WTC11 (cell line): ENCODE measurements around the gene SLC24A3. TPM values are rescaled to one million over a fixed set of nuclear protein-coding genes. Genes with fewer than 3 reads are reported as not detected.

ENCODE experiments used
- ATAC-seq: fragments of 200-7000 bp; cut with Tn5 transposase; 2 replicates; pipeline ENCODE4 v1.10.0; 2021; ENCODE audit warnings: mild to moderate bottlenecking, moderate library complexity
- CTCF ChIA-PET: fragments of 300-600 bp; sonication (Branson Sonifier 250); formaldehyde crosslinking; loops from one replicate; lab custom pipeline; 2021; ENCODE audit warnings: antibody characterized with exemption; lab: Charles Lee
- POLR2A ChIA-PET: fragments of 350-600 bp; sonication (Branson Sonifier 250); formaldehyde crosslinking; loops from one replicate; lab custom pipeline; 2021; ENCODE audit warnings: antibody characterized with exemption; lab: Charles Lee
- DNase-seq: peaks from one replicate; pipeline ENCODE4 v3.0.0; 2021; ENCODE audit warnings: low spot score
- H3K27ac Mint-ChIP-seq: 2 replicates; pipeline ENCODE4 v1.8.0; 2021; ENCODE audit warnings: mixed read lengths
- H3K27me3 Mint-ChIP-seq: 2 replicates; pipeline ENCODE4 v1.8.0; 2021; ENCODE audit warnings: low read depth, mild to moderate bottlenecking, moderate library complexity, mixed read lengths
- H3K36me3 Mint-ChIP-seq: 2 replicates; pipeline ENCODE4 v1.8.0; 2021; ENCODE audit warnings: mixed read lengths
- H3K4me1 Mint-ChIP-seq: 2 replicates; pipeline ENCODE4 v1.8.0; 2022; ENCODE audit warnings: mixed read lengths
- H3K4me3 Mint-ChIP-seq: 2 replicates; pipeline ENCODE4 v1.8.0; 2021; ENCODE audit warnings: mild to moderate bottlenecking, moderate library complexity, mixed read lengths
- H3K9me3 Mint-ChIP-seq: 2 replicates; pipeline ENCODE4 v1.8.0; 2021; ENCODE audit warnings: mixed read lengths
- ATF1 ChIP-seq: sonication (generic); formaldehyde crosslinking; IDR thresholded peaks from 2 replicates; pipeline ENCODE4 v1.8.1; 2023; ENCODE audit warnings: mild to moderate bottlenecking, moderate library complexity, missing genetic modification reagents
- CREB1 ChIP-seq: sonication (generic); formaldehyde crosslinking; IDR thresholded peaks from 2 replicates; pipeline ENCODE4 v1.8.0; 2023; ENCODE audit warnings: mild to moderate bottlenecking, missing genetic modification reagents
- E2F5 ChIP-seq: sonication (generic); formaldehyde crosslinking; IDR thresholded peaks from 2 replicates; pipeline ENCODE4 v1.8.1; 2022; ENCODE audit warnings: mild to moderate bottlenecking, moderate library complexity, missing genetic modification reagents
- ELF4 ChIP-seq: sonication (generic); formaldehyde crosslinking; IDR thresholded peaks from 2 replicates; pipeline ENCODE4 v1.8.1; 2022; ENCODE audit warnings: low read depth, mild to moderate bottlenecking, moderate library complexity, missing genetic modification reagents
- FOXJ3 ChIP-seq: sonication (generic); formaldehyde crosslinking; IDR thresholded peaks from 2 replicates; pipeline ENCODE4 v1.9.0; 2021; ENCODE audit warnings: missing genetic modification reagents, mild to moderate bottlenecking, borderline replicate concordance
- FOXK1 ChIP-seq: sonication (generic); formaldehyde crosslinking; IDR thresholded peaks from 2 replicates; pipeline ENCODE4 v1.8.0; 2022; ENCODE audit warnings: mild to moderate bottlenecking, moderate library complexity, missing genetic modification reagents
- GRHL2 ChIP-seq: fragments of 250-450 bp; sonication (Bioruptor Pico); IDR thresholded peaks from 2 replicates; pipeline ENCODE4 v1.8.0; 2022; ENCODE audit warnings: mild to moderate bottlenecking, moderate library complexity; ENCODE audit not compliant: insufficient replicate concordance, severe bottlenecking
- GTF2I ChIP-seq: fragments of 250-450 bp; sonication (Bioruptor Pico); conservative IDR thresholded peaks from 2 replicates; pipeline ENCODE4 v1.4.0; 2021; ENCODE audit warnings: mild to moderate bottlenecking
- MAX ChIP-seq: sonication (generic); formaldehyde crosslinking; IDR thresholded peaks from 2 replicates; pipeline ENCODE4 v1.8.0; 2022; ENCODE audit warnings: mild to moderate bottlenecking, missing genetic modification reagents
- MXD4 ChIP-seq: fragments of 250-450 bp; sonication (Bioruptor Pico); IDR thresholded peaks from 2 replicates; pipeline ENCODE4 v1.8.0; 2021; ENCODE audit warnings: mild to moderate bottlenecking, moderate library complexity, borderline replicate concordance
- NFE2L1 ChIP-seq: sonication (generic); formaldehyde crosslinking; IDR thresholded peaks from 2 replicates; pipeline ENCODE4 v1.8.1; 2023; ENCODE audit warnings: missing genetic modification reagents
- OVOL2 ChIP-seq: fragments of 250-450 bp; sonication (Bioruptor Pico); IDR thresholded peaks from 2 replicates; pipeline ENCODE4 v1.9.0; 2021; ENCODE audit warnings: mild to moderate bottlenecking, borderline replicate concordance
- SMAD4 ChIP-seq: sonication (generic); formaldehyde crosslinking; IDR thresholded peaks from 2 replicates; pipeline ENCODE4 v1.8.0; 2022; ENCODE audit warnings: mild to moderate bottlenecking, missing genetic modification reagents
- TCF7 ChIP-seq: sonication (generic); formaldehyde crosslinking; IDR thresholded peaks from 2 replicates; pipeline ENCODE4 v1.8.0; 2022; ENCODE audit warnings: mild to moderate bottlenecking, low read depth, missing genetic modification reagents, moderate library complexity
- TEAD1 ChIP-seq: sonication (generic); formaldehyde crosslinking; IDR thresholded peaks from 2 replicates; pipeline ENCODE4 v1.8.0; 2022; ENCODE audit warnings: mild to moderate bottlenecking, missing genetic modification reagents
- TP53 ChIP-seq: sonication (generic); formaldehyde crosslinking; IDR thresholded peaks from 2 replicates; pipeline ENCODE4 v1.8.1; 2023; ENCODE audit warnings: mild to moderate bottlenecking, missing genetic modification reagents
- USF1 ChIP-seq: sonication (generic); formaldehyde crosslinking; IDR thresholded peaks from 2 replicates; pipeline ENCODE4 v1.8.0; 2022; ENCODE audit warnings: mild to moderate bottlenecking, missing genetic modification reagents
- ZBTB21 ChIP-seq: sonication (generic); formaldehyde crosslinking; IDR thresholded peaks from 2 replicates; pipeline ENCODE4 v1.8.1; 2023; ENCODE audit warnings: mild to moderate bottlenecking, missing genetic modification reagents, borderline replicate concordance
- ZNF416 ChIP-seq: fragments of 250-450 bp; sonication (Bioruptor Pico); IDR thresholded peaks from 2 replicates; pipeline ENCODE4 v1.9.0; 2021; ENCODE audit warnings: mild to moderate bottlenecking, inconsistent platforms
- ZSCAN18 ChIP-seq: fragments of 250-450 bp; sonication (Bioruptor Pico); IDR thresholded peaks from 2 replicates; pipeline ENCODE4 v2.1.2; 2022; ENCODE audit warnings: mild to moderate bottlenecking, moderate library complexity
- total RNA-seq: library from RNA; stranded (reverse); gene quantifications from 3 replicates; pipeline ENCODE4 v1.2.3, GENCODE V29; 2021
- TF ChIP-seq, protein P1 (sequence below): sonication (generic); formaldehyde crosslinking; IDR thresholded peaks from 2 replicates; pipeline ENCODE4 v1.8.1; 2023; ENCODE audit warnings: mild to moderate bottlenecking, missing genetic modification reagents, borderline replicate concordance

Gene SLC24A3
- total RNA-seq, 1 experiment from 2014 or later, result 5.7 TPM

GRCh38 chr20:19269737-19270340 is 57.4 kb downstream of the SLC24A3 start:
- Mint-ChIP-seq H3K27ac (no peak overlapping the region), H3K27me3 (no peaks in the 10 kb centered on the region)
- CTCF ChIA-PET, result no interaction called here
- TF ChIP-seq USF1 (CRISPR knock-in tag) (no peak), MAX (no peak), TCF7 (CRISPR knock-in tag) (no peak), ATF1 (CRISPR knock-in tag) (no peak), TP53 (no peak), ELF4 (CRISPR knock-in tag) (no peak), ZBTB21 (CRISPR knock-in tag) (no peak), SMAD4 (CRISPR knock-in tag) (no peak), NFE2L1 (CRISPR knock-in tag) (no peak)
- TF ChIP-seq, protein P1, sequence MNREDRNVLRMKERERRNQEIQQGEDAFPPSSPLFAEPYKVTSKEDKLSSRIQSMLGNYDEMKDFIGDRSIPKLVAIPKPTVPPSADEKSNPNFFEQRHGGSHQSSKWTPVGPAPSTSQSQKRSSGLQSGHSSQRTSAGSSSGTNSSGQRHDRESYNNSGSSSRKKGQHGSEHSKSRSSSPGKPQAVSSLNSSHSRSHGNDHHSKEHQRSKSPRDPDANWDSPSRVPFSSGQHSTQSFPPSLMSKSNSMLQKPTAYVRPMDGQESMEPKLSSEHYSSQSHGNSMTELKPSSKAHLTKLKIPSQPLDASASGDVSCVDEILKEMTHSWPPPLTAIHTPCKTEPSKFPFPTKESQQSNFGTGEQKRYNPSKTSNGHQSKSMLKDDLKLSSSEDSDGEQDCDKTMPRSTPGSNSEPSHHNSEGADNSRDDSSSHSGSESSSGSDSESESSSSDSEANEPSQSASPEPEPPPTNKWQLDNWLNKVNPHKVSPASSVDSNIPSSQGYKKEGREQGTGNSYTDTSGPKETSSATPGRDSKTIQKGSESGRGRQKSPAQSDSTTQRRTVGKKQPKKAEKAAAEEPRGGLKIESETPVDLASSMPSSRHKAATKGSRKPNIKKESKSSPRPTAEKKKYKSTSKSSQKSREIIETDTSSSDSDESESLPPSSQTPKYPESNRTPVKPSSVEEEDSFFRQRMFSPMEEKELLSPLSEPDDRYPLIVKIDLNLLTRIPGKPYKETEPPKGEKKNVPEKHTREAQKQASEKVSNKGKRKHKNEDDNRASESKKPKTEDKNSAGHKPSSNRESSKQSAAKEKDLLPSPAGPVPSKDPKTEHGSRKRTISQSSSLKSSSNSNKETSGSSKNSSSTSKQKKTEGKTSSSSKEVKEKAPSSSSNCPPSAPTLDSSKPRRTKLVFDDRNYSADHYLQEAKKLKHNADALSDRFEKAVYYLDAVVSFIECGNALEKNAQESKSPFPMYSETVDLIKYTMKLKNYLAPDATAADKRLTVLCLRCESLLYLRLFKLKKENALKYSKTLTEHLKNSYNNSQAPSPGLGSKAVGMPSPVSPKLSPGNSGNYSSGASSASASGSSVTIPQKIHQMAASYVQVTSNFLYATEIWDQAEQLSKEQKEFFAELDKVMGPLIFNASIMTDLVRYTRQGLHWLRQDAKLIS (CRISPR knock-in tag), result no peak
- TF ChIP-seq, all 79 proteins: peak for 0
- Mint-ChIP-seq H3K36me3 (no peaks in the 10 kb centered on the region), H3K4me1 (peaks cover 22% of the 10 kb centered on the region), H3K9me3 (no peaks in the 10 kb centered on the region; the same call in 1 of the 2 replicates), H3K4me3 (no peak overlapping the region)
- no peak for DNase-seq
- POLR2A ChIA-PET, result no interaction called here
- ATAC-seq, result no peak

DNA sequence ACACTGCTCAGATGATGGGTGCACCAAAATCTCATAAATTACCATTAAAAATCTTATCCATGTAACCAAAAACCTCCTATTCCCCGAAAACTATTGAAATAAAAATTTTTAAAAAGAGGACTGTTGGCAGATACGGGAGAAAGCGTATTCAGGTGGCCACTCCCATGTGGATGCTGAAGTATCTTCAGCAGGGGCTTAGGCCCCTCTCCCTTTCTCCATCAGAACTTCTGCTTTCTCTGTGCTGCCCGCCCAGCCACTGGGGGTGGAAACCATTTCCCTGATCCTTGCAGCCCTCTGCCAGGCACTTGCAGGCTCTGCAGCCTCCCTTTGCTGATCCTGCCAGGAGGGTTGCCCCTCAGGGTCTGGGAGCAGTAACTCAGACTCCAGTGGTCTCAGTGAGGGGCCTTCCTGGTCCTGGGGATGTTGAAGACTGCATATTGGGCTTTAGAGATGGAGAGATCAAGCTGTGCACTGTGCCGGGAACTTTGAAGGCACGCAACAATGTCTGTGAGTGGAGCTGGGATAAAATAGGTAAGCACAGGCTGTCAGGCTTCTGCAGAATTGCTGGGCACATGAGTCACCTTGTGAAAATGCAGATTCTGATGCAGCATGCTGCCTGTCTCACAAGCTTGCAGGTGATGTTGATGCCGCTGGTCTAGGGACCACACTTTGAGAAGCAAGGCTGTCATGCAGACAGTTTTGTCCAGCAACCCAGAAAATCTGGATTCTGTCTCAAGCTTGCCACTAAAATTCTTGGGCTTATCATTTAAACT is 59.6 kb downstream of the SLC24A3 start:
- POLR2A ChIA-PET, result no interaction called here
- Mint-ChIP-seq H3K4me3 (no peak overlapping the region), H3K4me1 (peaks cover 13% of the 10 kb centered on the region), H3K27ac (no peak overlapping the region), H3K9me3 (no peaks in the 10 kb centered on the region; the same call in 1 of the 2 replicates), H3K27me3 (no peaks in the 10 kb centered on the region), H3K36me3 (no peaks in the 10 kb centered on the region)
- no peak for DNase-seq
- CTCF ChIA-PET, result no interaction called here
- no peak for ATAC-seq
- TF ChIP-seq OVOL2, result no peak
- TF ChIP-seq ZNF416 (CRISPR knock-in tag), result no peak
- no peak for TF ChIP-seq FOXJ3 (CRISPR knock-in tag)
- TF ChIP-seq GRHL2 (CRISPR knock-in tag), result no peak
- no peak for TF ChIP-seq E2F5 (CRISPR knock-in tag)
- TF ChIP-seq ZSCAN18 (CRISPR knock-in tag), result no peak
- TF ChIP-seq GTF2I, result no peak
- no peak for TF ChIP-seq CREB1 (CRISPR knock-in tag)
- TF ChIP-seq FOXK1 (CRISPR knock-in tag), result no peak
- no peak for TF ChIP-seq TEAD1 (CRISPR knock-in tag)
- TF ChIP-seq, protein P1 (CRISPR knock-in tag), result no peak
- no peak for TF ChIP-seq MXD4 (CRISPR knock-in tag)
